ENCODE measurements around the gene BAHD1. TPM values are rescaled to one million over a fixed set of nuclear protein-coding genes. Genes with fewer than 3 reads are reported as not detected.

BAHD1 gene
- polyA plus RNA-seq, 3 donors: 0.67 to 8.9 (median 0.79) TPM

DNA sequence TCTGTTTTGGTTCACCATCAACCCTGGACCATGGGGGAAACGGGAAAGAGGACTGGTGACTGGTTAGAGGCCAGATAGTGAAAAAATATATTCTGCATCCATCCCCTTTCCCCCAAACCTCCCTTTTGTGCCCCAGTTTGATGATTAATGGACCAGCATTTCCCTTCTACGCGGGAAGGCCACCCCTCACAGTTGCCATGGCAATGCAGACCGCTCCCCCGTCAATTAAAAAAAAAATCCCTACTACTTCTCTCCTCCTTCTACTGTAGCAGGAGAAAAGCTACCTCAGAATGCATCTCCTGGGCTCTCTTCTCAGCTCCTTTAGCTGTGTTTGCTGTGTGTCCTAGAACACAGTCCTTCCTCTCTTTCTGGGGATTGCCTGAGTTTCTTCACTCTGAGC, 4.0 kb downstream of the BAHD1 start:
- H3K36me3 ChIP-seq (replicated peaks in 1 of 2; ENCODE audit: control insufficient read depth in 1 of 2, insufficient read depth in 2 of 2, low read length in 2 of 2): no peaks in the 10 kb centered on the region
- Mint-ChIP-seq H3K27me3 (ENCODE audit: low read depth in 3 of 3) (peaks cover 24 to 37% (median 25%) of the 10 kb centered on the region in 3 donors), H3K36me3 (peaks cover 16 to 26% of the 10 kb centered on the region in 2 donors), H3K4me3 (no peak overlapping the region), H3K4me1 (peaks cover 35% of the 10 kb centered on the region), H3K9me3 (peaks cover 0 to 11% (median 3%) of the 10 kb centered on the region in 7 donors), H3K27ac (no peak overlapping the region)
- no peak overlapping the region for H3K27ac ChIP-seq (ENCODE audit: low read depth in 1 of 2, low read length in 2 of 2)
- peaks cover 5 to 16% of the 10 kb centered on the region in 2 donors for H3K27me3 ChIP-seq (ENCODE audit: control insufficient read depth in 2 of 2, insufficient read depth in 2 of 2, low read length in 2 of 2)
- no peak overlapping the region for H2AFZ ChIP-seq (ENCODE audit: insufficient read depth, low read depth, low read length, poor library complexity, severe bottlenecking)
- H3K9me3 ChIP-seq (replicated peaks in 1 of 2; ENCODE audit: control insufficient read depth in 1 of 2, insufficient read depth in 1 of 2, low read length in 2 of 2): no peaks in the 10 kb centered on the region
- intact Hi-C loops (cut with micrococcal nuclease): loop anchor here in 1 of 2 donors (5.0 kb wide), 1 partner anchor 63 kb away; no protein-coding TSS in a partner anchor
- H3K4me3 ChIP-seq (replicated peaks in 1 of 3; ENCODE audit: low read depth in 2 of 3, low read length in 3 of 3): no peak overlapping the region
- no peak overlapping the region for H3K4me2 ChIP-seq (replicated peaks; ENCODE audit: extremely low read depth, low read length, poor library complexity, severe bottlenecking)
- peaks cover 11 to 24% of the 10 kb centered on the region in 2 donors for H3K4me1 ChIP-seq (ENCODE audit: control insufficient read depth in 1 of 2, insufficient read depth in 2 of 2, low read length in 2 of 2)
- peaks cover 71% of the 10 kb centered on the region for H3K79me2 ChIP-seq (ENCODE audit: insufficient read depth, low read length)
- 28% methylated on average over 4 of the region's 5 CpGs for WGBS (ENCODE audit: insufficient coverage)
- TF ChIP-seq, protein P1, sequence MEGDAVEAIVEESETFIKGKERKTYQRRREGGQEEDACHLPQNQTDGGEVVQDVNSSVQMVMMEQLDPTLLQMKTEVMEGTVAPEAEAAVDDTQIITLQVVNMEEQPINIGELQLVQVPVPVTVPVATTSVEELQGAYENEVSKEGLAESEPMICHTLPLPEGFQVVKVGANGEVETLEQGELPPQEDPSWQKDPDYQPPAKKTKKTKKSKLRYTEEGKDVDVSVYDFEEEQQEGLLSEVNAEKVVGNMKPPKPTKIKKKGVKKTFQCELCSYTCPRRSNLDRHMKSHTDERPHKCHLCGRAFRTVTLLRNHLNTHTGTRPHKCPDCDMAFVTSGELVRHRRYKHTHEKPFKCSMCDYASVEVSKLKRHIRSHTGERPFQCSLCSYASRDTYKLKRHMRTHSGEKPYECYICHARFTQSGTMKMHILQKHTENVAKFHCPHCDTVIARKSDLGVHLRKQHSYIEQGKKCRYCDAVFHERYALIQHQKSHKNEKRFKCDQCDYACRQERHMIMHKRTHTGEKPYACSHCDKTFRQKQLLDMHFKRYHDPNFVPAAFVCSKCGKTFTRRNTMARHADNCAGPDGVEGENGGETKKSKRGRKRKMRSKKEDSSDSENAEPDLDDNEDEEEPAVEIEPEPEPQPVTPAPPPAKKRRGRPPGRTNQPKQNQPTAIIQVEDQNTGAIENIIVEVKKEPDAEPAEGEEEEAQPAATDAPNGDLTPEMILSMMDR (IDR thresholded peaks at IDR 0.05): no peak
- peaks cover 68% of the 10 kb centered on the region for H4K20me1 ChIP-seq (ENCODE audit: insufficient read depth, low read length)
- no peak overlapping the region for H3K9ac ChIP-seq (ENCODE audit: insufficient read depth, low read length, poor library complexity, severe bottlenecking)
- DNase-seq: no peak

- H3K27ac ChIP-seq (ENCODE audit: low read depth in 1 of 2, low read length in 2 of 2): no peak overlapping the region
- no peaks in the 10 kb centered on the region for H3K9me3 ChIP-seq (replicated peaks in 1 of 2; ENCODE audit: control insufficient read depth in 1 of 2, insufficient read depth in 1 of 2, low read length in 2 of 2)
- Mint-ChIP-seq H3K4me3 (no peak overlapping the region), H3K4me1 (peaks cover 29% of the 10 kb centered on the region), H3K9me3 (peaks cover 0 to 6% (median 2%) of the 10 kb centered on the region in 7 donors), H3K27ac (no peak overlapping the region), H3K27me3 (ENCODE audit: low read depth in 3 of 3) (peaks cover 17 to 30% (median 22%) of the 10 kb centered on the region in 3 donors), H3K36me3 (peaks cover 16 to 30% of the 10 kb centered on the region in 2 donors)
- WGBS (ENCODE audit: insufficient coverage): 88% methylated on average over 6 of the region's 9 CpGs
- peaks cover 3 to 10% of the 10 kb centered on the region in 2 donors for H3K27me3 ChIP-seq (ENCODE audit: control insufficient read depth in 2 of 2, insufficient read depth in 2 of 2, low read length in 2 of 2)
- intact Hi-C loops (cut with micrococcal nuclease): no loop called here
- no peak overlapping the region for H3K4me3 ChIP-seq (replicated peaks in 1 of 3; ENCODE audit: low read depth in 2 of 3, low read length in 3 of 3)
- TF ChIP-seq, protein P1 (IDR thresholded peaks at IDR 0.05): no peak
- H3K36me3 ChIP-seq (replicated peaks in 1 of 2; ENCODE audit: control insufficient read depth in 1 of 2, insufficient read depth in 2 of 2, low read length in 2 of 2): no peaks in the 10 kb centered on the region
- no peak overlapping the region for H3K9ac ChIP-seq (ENCODE audit: insufficient read depth, low read length, poor library complexity, severe bottlenecking)
- H3K79me2 ChIP-seq (ENCODE audit: insufficient read depth, low read length): peaks cover 78% of the 10 kb centered on the region
- H2AFZ ChIP-seq (ENCODE audit: insufficient read depth, low read depth, low read length, poor library complexity, severe bottlenecking): no peak overlapping the region
- H3K4me1 ChIP-seq (ENCODE audit: control insufficient read depth in 1 of 2, insufficient read depth in 2 of 2, low read length in 2 of 2): peaks cover 4 to 17% of the 10 kb centered on the region in 2 donors
- H3K4me2 ChIP-seq (replicated peaks; ENCODE audit: extremely low read depth, low read length, poor library complexity, severe bottlenecking): no peak overlapping the region
- DNase-seq: no peak
- H4K20me1 ChIP-seq (ENCODE audit: insufficient read depth, low read length): peaks cover 75% of the 10 kb centered on the region
Measured at GRCh38 chr15:40445421-40445922, 4.7 kb downstream of the BAHD1 start.

All from CD14-positive monocyte (primary cell).